Astrocyte (in vitro differentiated cells and primary cell): ENCODE measurements around the gene RPS23.

Experiments used
- CTCF ChIP-seq: IDR thresholded peaks from 2 replicates; pipeline ENCODE4 v1.5.1; 2011; ENCODE audit warnings: low read depth, mild to moderate bottlenecking, inconsistent platforms, low read length, moderate library complexity; ENCODE audit not compliant: insufficient read depth
- EZH2 ChIP-seq: IDR thresholded peaks from 2 replicates; pipeline ENCODE4 v1.6.1; 2012; ENCODE audit warnings: mild to moderate bottlenecking, low read length, inconsistent platforms; ENCODE audit not compliant: insufficient read depth

- no peak for TF ChIP-seq CTCF
- TF ChIP-seq EZH2, result no peak
Observed at GRCh38 chr5:82296929-82297328, 18.8 kb upstream of the RPS23 start.
